HG03196 (cell line): ENCODE data around the gene GUCD1.
"Not testable (repeated sequence)": the region's sequence is repeated elsewhere in the genome, so short reads cannot be mapped to it uniquely, and the experiment has no call there.

Experiments
- ATAC-seq: cut with Tn5 transposase; IDR thresholded peaks from one replicate; pipeline ENCODE4 v1.9.1; 2021; ENCODE audit not compliant: unreplicated experiment

Gene GUCD1

DNA sequence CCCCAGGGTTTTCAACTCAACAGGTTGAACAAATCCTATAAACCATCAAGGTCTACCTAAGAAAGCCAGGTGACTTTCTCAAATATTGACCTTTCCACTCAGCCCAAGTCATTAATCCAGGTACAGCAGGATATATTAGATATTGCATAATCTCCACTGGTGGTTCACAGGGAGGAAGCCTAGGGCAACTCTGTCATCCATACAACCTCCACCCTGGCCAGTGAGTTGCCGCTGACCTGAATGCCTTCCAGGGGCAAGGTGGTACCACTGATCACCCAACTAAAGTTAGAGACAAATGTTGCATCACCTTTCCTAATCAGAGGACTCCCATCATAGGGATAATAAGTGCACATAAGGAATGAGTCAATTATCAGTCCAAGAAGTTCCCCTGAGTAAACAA lies 22.9 kb downstream of the GUCD1 start:
- ATAC-seq = no peak

DNA sequence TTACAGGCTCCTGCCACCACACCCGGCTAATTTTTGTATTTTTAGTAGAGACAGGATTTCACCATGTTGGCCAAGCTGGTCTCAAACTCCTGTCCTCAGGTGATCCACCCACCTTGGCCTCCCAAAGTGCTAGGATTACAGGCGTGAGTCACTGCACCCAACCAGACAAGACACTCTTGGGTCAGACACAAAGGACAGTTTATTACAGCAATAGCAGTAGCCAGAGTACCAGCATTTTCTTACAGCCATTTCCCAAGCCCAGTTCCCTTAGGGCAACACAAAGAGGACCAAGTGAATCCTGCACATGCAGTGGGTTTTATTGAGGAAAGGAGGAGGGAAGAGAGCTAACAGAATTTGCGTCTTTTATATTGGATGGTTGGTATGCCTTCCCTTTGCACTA lies 24.0 kb downstream of the GUCD1 start:
- not testable (repeated sequence) for ATAC-seq

GRCh38 chr22:24529898-24530297 lies 25.0 kb downstream of the GUCD1 start:
- ATAC-seq = no peak

GRCh38 chr22:24526191-24526590 lies 28.7 kb downstream of the GUCD1 start:
- no peak for ATAC-seq

- ATAC-seq = peak; percentile 57
These were observed 29.4 kb downstream of the GUCD1 start for GRCh38 chr22:24525416-24526037.

DNA sequence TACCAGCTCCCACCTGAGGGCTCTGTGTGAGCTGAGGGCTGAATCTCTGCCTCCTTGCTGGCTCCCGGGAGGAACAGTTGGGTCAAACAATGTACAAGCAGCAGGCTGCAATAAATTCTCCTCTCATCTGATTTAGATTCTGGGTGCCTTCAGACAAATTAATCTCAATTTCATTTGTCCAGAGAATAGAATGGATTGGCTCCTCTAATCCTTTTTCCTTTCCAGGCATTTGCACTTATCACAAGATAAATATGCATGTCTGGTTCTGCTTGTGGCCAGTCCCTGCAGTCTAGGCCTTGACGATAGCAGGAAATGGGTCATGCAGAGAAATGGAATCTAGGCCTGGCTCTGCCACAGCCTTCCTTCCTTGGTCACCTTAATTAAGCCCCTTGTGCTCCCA lies 31.1 kb downstream of the GUCD1 start:
- no peak for ATAC-seq

DNA sequence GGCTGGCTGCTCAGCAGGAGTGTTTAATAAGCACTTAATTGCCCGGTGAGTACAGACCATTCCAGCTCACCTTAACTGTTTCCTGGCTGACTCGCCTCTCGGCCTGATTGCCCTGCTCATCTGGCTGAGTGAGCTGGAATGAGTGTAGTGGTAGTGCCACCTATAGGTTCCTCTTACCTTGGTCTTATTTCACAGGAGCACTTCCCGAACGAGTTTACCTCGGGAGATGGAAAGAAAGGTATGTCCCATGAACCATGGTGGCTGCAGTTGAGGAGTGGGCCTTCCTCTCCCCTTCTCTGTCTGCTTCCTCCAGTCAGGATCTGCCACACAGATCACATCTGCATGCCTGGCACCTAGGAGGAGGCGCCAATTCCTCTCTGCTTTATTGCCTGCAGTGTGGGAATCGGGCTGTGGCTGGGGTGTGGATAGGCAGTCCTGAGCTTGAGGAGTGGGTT lies 33.1 kb downstream of the GUCD1 start:
- no peak for ATAC-seq

- ATAC-seq = no peak
These were observed 35.4 kb downstream of the GUCD1 start for GRCh38 chr22:24519496-24519895.

GRCh38 chr22:24518771-24519485 lies 36.0 kb downstream of the GUCD1 start:
- no peak for ATAC-seq

DNA sequence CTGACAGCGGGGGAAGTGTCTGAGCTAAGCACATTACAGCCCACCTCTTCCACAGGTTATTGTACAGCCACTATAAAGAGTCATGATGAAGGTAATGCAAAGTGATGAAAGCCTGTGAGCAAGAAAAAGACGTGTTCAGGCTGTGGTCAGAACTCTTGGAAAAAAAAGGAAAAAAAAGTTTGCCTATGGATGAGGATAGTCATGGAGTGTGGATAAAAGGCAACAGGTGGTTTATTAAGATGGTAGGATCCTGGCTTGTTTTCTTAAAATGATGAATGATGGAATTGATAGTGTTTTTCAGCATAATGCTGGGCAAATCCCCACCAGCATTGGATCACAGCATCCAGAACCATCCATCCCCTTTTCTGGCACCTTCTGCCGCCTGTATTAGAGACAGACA lies 36.7 kb downstream of the GUCD1 start:
- ATAC-seq = no peak

- ATAC-seq = no peak
These were observed 37.5 kb downstream of the GUCD1 start for GRCh38 chr22:24517446-24517845.

- no peak for ATAC-seq
These were observed 38.6 kb downstream of the GUCD1 start for GRCh38 chr22:24516301-24516737.

DNA sequence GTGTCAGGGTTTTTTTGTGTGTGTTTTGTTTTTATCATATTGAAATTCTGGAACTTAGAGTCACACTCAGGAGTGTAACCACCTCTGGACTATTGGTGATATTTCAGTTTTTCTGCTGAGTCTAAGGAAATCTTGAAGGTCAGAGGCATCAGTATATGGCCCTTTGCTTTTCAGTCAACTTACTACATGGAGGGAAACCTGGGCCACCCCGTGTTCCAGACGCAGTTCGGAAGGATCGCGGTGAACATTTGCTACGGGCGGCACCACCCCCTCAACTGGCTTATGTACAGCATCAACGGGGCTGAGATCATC lies 40.0 kb downstream of the GUCD1 start:
- ATAC-seq = no peak

DNA sequence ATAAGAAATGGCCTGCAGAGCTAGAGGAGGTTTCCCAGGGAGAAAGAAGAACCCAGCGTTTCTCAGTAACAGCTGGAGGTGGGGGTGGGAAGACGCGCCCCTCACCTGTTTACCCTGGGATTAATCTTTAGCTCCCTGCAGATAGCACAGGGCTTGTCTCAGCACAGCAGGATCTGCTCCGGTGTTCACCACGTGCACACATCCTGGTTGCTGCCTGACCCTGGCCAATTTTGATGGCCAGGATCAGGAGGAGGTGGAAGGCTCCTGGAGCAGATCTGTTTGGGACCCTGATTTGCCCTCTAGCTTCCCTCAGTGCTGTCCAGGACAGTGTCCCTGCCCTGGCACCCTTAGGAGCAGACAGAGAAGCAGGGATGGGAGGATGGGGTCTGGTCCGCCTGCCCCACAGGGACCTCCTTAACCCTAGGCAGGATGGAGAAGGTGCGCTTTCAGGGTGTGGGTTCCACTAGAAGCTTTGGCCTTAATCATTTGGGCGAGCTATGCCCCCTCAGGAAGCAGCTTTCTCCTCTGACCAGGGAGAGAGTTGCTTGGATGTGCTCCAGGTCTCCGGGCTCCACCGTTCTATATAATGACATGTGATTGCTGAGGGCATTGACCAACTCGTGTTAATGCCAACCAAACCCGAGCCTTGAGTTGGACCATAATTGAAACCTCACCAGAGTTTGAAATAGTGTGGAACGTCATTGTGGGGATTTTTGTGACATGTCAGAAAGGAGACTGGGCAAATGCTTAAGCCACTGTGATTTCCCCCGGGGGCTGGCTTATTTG lies 40.5 kb downstream of the GUCD1 start:
- ATAC-seq = no peak

GRCh38 chr22:24513378-24514240 lies 41.3 kb downstream of the GUCD1 start:
- ATAC-seq = no peak

DNA sequence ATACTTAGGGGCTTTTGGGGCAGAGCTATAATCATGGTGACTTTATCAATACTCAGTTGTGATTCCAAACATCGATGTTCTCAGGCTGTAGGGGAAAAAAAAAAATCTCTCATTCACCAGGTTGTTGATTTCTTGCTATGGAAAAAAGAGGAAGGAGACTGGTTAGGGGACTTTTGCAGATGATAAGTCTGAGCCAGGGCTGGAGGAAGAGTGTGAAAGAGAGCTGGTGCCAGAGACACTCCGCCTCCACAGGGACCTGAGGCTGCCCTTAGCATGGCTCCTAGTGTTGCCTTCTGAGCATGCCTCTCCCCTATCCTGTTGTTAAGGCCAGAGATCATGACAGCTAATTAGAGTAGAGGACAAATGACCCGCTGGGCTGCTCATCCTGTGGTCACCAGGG lies 42.9 kb downstream of the GUCD1 start:
- ATAC-seq = no peak

DNA sequence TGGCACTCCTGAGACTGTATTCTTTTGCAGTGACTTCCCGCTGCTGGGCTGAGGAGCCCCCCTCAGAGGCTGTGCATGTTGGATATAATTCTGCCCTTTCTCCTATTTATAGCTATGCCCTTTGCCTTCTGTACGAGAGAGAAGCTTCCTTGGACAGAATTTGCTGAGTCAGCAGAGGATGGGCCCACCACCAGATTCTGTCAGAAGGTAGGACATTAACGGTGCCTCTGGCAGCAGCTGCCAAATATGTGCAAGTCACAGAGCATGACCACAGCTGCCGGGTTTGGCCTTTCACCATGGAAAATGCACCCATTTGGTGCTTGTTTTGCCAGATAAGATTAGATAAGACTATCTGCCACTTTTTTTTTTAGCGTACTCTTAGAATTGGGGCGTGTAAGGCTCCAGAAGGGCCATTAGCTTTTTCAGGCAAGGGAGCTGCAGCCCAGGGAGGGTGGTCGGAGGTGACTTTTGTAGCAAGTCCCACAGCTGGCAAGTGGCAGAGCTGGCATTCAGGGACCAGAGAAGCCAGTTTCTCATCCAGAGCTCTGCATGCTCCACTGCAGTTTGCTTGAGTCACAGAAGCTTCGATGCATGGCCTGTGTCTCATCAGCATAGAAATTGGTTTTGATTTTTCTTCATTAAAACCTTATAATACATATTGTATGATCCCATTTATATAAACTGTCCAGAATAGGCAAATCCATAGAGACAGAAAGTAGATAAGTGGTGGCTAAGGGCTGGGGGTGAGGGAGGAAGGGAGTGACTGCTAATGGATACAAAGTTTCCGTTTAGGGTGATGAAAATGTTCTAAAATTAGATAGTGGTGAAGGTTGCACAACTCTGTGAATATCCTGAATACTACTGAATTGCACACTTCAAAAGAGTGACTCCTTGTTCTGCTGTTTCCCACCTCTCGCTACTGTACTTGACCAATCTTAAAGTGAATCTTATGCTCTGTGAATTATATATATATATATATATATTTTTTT lies 44.0 kb downstream of the GUCD1 start:
- ATAC-seq = no peak

DNA sequence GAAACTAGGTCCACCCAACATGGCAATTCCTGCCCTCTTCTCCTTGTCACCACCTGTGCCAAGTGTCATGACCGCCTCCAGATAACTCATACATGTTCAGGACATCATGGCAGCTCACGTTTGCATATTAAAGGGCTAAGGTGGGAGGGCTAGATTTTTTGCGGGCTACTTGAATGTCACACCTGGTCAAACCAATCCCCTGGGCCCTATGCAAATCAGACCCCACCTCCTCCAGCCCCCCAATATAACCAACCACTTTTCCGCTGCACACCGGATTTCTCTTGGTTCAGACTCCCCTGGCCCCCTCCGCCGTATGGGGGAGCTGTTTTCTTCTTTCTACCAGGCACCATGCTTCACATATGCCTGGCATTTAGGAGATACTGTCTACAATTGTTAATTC lies 47.2 kb downstream of the GUCD1 start:
- ATAC-seq = no peak

- ATAC-seq = no peak
These were observed 48.0 kb downstream of the GUCD1 start for GRCh38 chr22:24506802-24507438.
